BJ (cell line): ENCODE results near the gene HS3ST5. TPM values are rescaled to one million over a fixed set of nuclear protein-coding genes. Genes with fewer than 3 reads are reported as not detected.

Source experiments
- CTCF ChIA-PET: fragments of 350-600 bp; formaldehyde crosslinking; extraction: SDS; loops from one replicate; lab custom pipeline; 2021; ENCODE audit warnings: antibody characterized with exemption, inconsistent platforms; lab: Yijun Ruan, JAX
- POLR2A ChIA-PET: fragments of 300-600 bp; sonication (Branson Sonifier 250); formaldehyde crosslinking; extraction: SDS; loops from one replicate; lab custom pipeline; 2021; ENCODE audit warnings: antibody characterized with exemption; lab: Charles Lee
- DNase-seq: peaks from one replicate; pipeline ENCODE4 v3.0.0-alpha.2; 2011; ENCODE audit warnings: low read depth
- H3K27me3 ChIP-seq: 2 replicates; pipeline ENCODE4 v1.6.0; 2011; ENCODE audit warnings: low read length; ENCODE audit not compliant: control insufficient read depth, insufficient read depth
- H3K36me3 ChIP-seq: 2 replicates; pipeline ENCODE4 v1.5.1; 2011; ENCODE audit warnings: low read length; ENCODE audit not compliant: control insufficient read depth, insufficient read depth
- H3K4me3 ChIP-seq: 2 replicates; pipeline ENCODE4 v1.5.1; 2011; ENCODE audit warnings: low read depth, mild to moderate bottlenecking, control low read depth, low read length
- CTCF ChIP-seq: IDR thresholded peaks from 2 replicates; pipeline ENCODE4 v1.5.1; 2011; ENCODE audit warnings: low read depth, mild to moderate bottlenecking, control low read depth, inconsistent platforms, low read length, moderate library complexity; ENCODE audit not compliant: insufficient read depth
- polyA plus RNA-seq: library from polyadenylated mRNA; depleted of rRNA; stranded (reverse); fragments of >200 nt; gene quantifications from 2 replicates; pipeline ENCODE4 v1.2.3, GENCODE V29; 2011

HS3ST5 gene
- polyA plus RNA-seq, 1 experiment = not detected

- TF ChIP-seq CTCF = no peak
- Histone ChIP-seq H3K4me3 (no peak overlapping the region), H3K27me3 (no peaks in the 10 kb centered on the region; the same call in 1 of the 2 replicates), H3K36me3 (no peaks in the 10 kb centered on the region)
- CTCF ChIA-PET = no interaction called here
- POLR2A ChIA-PET = no interaction called here
- DNase-seq = no peak
Observed at GRCh38 chr6:114282292-114282691, 60.5 kb downstream of the HS3ST5 start.

- Histone ChIP-seq H3K27me3 (no peaks in the 10 kb centered on the region; the same call in 1 of the 2 replicates), H3K36me3 (no peaks in the 10 kb centered on the region), H3K4me3 (no peak overlapping the region)
- CTCF ChIA-PET = no interaction called here
- TF ChIP-seq CTCF = no peak
- DNase-seq = no peak
- POLR2A ChIA-PET = no interaction called here
Observed at GRCh38 chr6:114281496-114281895, 61.3 kb downstream of the HS3ST5 start.

- no peaks in the 10 kb centered on the region for H3K36me3 ChIP-seq
- TF ChIP-seq CTCF = no peak
- DNase-seq = no peak
- POLR2A ChIA-PET = no interaction called here
- H3K4me3 ChIP-seq = no peak overlapping the region
- no peaks in the 10 kb centered on the region; the same call in 1 of the 2 replicates for H3K27me3 ChIP-seq
- CTCF ChIA-PET = no interaction called here
Observed at GRCh38 chr6:114280239-114280982, 62.4 kb downstream of the HS3ST5 start.

- no peak for TF ChIP-seq CTCF
- ChIA-PET POLR2A (no interaction called here), CTCF (no interaction called here)
Observed at GRCh38 chr6:114277220-114277619, 65.6 kb downstream of the HS3ST5 start.

GRCh38 chr6:114276783-114277182 is 66.0 kb downstream of the HS3ST5 start:
- Histone ChIP-seq H3K4me3 (no peak overlapping the region), H3K27me3 (no peaks in the 10 kb centered on the region; the same call in 1 of the 2 replicates), H3K36me3 (no peaks in the 10 kb centered on the region)
- CTCF ChIA-PET = no interaction called here
- POLR2A ChIA-PET = no interaction called here
- no peak for TF ChIP-seq CTCF
- no peak for DNase-seq

More at GRCh38 chr6:114277220-114277619, 65.6 kb downstream of the HS3ST5 start:
- H3K27me3 ChIP-seq = no peaks in the 10 kb centered on the region; the same call in 1 of the 2 replicates
- H3K4me3 ChIP-seq = no peak overlapping the region
- H3K36me3 ChIP-seq = no peaks in the 10 kb centered on the region
- DNase-seq = no peak
